Hepatocyte (in vitro differentiated cells): ENCODE measurements around the gene GDPD3.

Source experiments
- CTCF ChIP-seq: fragments of 200-600 bp; sonication (generic); IDR thresholded peaks from 2 replicates; pipeline ENCODE4 v1.5.1; 2016; ENCODE audit warnings: antibody characterized with exemption, mild to moderate bottlenecking; ENCODE audit not compliant: poor library complexity
- EZH2 ChIP-seq: fragments of 200-600 bp; sonication (generic); IDR thresholded peaks from 2 replicates; pipeline ENCODE4 v1.6.1; 2016; ENCODE audit warnings: antibody characterized with exemption, mild to moderate bottlenecking, borderline replicate concordance
- EZH2phosphoT487 ChIP-seq: fragments of 200-600 bp; sonication (generic); IDR thresholded peaks from one replicate; pipeline ENCODE4 v1.6.1; 2018; ENCODE audit warnings: antibody characterized with exemption, mild to moderate bottlenecking, low read depth, moderate library complexity; ENCODE audit not compliant: unreplicated experiment, severe bottlenecking

- no peak for TF ChIP-seq CTCF
- TF ChIP-seq EZH2 = no peak
- no peak for TF ChIP-seq EZH2phosphoT487
Observed at GRCh38 chr16:30087181-30087898, 26.0 kb downstream of the GDPD3 start.
